Hindlimb muscle (tissue), 1 donor: ENCODE results near the gene TMEM232. TPM values are rescaled to one million over a fixed set of nuclear protein-coding genes. Genes with fewer than 3 reads are reported as not detected.
A peak's percentile ranks its signal among the peaks of the same experiment; 100 is the strongest.
"Not testable (repeated sequence)": the region's sequence is repeated elsewhere in the genome, so short reads cannot be mapped to it uniquely, and the experiment has no call there.

Experiments
- DNase-seq: peaks from one replicate; pipeline ENCODE4 v3.0.0-alpha.2; 2013
- polyA plus RNA-seq: library from polyadenylated mRNA; unstranded; fragments of 120-200 nt; gene quantifications from one replicate; pipeline ENCODE4 v1.2.1, GENCODE V29; 2013; ENCODE audit not compliant: insufficient read length

The TMEM232 gene
- polyA plus RNA-seq, 1 donor = 1.0 TPM

DNA sequence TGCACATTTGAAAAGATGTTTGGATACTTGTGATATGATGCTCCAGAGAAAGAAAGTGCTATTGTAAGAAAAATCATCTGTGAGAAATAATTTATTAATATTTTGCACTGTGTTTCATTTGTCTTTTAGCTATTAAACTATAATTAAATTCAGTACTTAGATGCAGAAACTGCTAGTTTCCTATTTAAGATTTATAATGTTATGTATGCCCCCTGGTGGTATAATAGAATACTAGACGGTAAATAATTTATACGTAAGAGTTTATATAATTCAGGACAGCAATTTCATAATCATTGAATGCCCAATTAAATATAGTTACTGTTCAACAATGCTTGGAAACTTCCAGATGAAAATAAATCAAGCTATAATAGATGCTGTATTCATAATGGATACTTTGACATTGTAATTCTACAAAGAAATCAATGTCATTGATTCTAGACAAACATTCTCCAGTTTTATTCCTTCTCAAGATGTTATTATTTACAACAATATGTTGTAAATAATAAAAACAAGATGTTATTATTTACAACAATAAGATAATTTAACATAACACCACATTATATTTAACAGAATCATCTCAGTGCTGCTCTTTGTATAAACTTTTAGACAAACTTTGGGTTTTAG, 101.0 kb downstream of the TMEM232 start:
- no peak for DNase-seq

DNA sequence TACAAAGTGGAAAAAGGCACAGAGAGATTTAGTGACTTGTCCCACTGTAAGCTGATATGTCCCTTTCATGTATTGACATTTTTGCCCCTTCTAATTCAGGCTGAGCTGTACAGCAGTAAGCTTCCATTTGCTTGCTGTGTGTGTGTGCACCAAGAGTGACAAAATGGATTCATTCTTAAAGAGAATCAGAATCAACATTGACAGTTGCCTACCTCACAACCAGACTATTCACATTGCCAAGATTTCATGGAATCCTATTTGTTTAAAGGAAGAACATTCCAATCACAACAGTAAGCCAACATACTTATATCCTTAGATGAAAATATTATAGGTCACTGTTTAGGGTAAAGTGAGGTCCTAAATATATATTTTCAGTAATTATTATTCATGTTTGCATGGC, 102.6 kb downstream of the TMEM232 start:
- DNase-seq = no peak

DNA sequence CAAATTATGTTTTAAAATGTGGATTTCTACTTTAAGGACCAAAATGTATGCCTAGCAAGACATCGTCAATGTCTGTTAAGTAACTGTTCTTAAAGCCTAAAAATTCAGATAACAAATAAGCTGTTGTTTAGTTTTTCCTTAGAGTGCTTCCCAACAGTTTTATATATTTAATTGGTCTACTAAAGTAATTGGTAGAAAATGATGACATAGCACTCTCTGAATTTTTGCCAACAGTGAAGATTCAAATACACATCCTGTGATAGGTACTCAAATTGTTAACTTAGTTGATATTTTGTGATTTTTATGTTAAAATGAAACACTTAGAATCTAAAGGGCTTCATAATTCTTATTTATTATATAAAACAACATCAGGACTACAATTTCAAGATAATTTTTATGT, 107.5 kb downstream of the TMEM232 start:
- DNase-seq = no peak

DNA sequence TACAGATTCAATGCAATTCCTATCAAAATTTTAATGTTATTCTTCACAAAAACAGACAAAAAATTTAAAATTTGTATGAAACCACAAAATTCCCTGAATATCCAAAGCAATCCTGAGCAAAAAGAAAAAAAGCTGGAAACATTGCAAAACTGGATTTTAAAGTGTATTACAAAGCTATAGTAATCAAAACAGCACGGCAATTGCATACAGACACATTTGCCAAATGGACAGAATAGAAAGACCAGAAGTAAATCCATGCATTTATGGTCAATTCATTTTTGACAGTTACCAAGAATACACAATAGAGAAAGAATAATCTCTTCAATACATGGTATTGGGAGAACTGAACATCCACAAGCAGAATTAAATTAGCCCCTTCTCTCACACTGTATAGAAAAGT, 110.5 kb downstream of the TMEM232 start:
- DNase-seq = no peak

DNA sequence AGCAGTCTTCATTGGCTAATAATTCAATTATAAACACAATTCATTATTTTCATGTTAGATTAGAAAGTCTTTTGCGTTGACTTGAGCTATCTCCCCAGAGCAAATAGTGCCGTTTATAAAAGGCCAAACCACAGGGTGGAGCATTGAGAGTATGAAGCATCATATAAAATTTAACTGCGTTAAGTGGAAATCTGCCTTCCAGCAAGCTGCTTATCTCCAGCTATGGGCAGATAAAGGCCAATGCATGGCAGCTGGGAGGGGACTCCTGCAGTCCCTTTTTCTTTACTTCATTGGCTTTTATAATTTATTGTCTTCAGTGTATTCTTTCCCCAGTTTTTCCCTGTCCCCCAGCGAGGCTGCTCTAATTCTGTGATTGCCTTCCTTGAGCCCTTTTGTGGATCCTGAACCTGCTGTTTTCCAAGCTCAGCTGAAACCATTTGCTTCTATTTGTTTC, 113.7 kb downstream of the TMEM232 start:
- DNase-seq = no peak

DNA sequence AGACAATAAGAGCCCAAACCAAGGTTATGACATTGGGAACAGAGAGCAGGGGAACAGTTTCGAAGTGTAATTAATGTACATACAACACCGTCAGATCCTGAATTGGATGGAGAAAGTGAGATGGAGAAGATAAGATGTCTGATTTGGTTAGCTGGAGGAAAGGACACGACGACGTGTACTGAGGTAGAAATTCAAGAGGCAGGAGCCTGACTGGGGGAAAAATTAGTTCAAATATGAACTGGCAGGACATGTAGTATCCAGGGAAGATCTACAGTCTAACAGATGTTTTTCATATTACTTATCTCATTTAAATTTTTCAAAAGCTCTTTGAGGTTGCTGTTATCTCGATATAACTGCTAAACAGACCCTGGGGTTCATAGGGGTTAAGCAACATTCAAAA, 114.7 kb downstream of the TMEM232 start:
- DNase-seq = no peak

DNA sequence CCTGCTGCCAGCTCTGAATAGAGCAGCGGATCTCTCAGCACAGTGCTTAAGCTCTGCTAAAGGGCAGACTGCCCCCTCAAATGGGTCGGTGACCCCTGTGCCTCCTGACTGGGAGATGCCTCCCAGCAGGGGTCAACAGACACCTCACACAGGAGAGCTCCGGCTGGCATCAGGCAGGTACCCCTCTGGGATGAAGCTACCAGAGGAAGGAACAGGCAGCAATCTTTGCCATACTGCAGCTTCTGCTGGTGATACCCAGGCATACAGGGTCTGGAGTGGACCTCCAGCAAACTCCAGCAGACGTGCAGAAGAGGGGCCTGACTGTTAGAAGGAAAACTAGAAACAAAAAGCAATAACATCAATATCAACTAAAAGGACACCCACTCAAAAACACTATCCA, 131.6 kb downstream of the TMEM232 start:
- no peak for DNase-seq

DNA sequence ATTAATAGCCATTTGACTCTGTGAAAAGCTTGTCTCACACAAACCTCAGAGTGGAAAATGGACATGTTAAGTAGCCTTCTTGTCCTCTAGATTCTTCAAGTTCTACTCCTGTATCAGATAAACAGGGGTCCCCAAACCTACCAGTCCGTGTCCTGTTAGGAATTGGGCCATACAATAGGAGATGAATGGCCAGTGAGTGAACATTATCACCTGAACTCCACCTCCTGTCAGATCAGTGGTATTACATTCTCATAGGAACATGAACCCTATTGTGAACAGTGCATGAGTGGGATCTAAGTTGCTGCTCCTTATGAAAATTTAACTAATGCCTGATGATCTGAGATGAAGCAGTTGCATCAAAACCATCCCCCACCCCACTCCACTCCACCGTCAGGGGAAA, 136.3 kb downstream of the TMEM232 start:
- peak; percentile 6 for DNase-seq

DNA sequence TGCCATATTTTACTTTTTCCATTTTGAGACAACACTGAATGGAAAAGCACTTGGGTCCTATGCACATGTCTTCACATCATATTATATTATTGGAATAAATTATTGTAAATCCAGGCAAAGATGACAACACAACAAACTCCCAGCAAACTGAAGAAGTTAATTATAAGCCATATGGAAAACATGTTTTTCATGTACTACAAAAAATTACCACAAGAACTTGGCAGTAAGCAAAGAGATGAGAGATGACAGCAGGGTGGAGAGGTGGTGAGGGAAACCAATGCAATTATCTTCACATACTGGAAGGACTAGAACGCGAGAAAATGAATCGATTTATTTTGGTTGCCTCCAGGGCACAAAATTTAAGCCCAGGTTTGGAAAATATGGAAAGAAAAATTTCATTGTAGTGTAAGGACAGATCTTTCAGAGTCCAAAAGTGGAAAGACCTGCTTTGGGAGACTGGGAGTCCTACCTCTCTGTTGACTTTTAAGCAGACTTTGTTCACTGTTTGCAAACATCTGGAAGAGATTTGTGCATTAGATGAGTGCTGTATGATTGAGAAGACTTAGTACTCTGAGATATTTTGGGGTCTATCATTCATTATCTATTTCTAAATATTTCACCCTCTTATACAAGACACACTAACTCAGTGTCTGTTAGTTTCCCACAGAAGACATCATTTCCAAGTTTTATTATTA, 138.0 kb downstream of the TMEM232 start:
- no peak for DNase-seq

DNA sequence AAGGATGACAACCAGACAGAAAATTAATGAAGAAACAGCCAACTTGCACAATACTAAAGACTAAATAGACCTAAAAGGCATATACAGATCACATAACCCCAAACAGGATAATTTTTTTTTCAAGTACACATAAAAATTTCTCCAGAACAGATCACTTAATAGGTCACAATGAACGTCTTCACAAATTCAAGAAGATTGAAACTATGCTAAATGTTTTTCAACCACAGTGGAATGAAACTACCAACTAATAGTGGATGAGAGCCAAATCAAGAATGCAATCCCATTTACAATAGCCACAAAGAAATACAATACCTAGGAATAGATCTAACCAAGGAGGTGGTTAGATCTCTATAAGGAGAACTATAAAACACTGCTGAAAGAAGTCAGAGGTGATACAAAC, 145.8 kb downstream of the TMEM232 start:
- no peak for DNase-seq

DNA sequence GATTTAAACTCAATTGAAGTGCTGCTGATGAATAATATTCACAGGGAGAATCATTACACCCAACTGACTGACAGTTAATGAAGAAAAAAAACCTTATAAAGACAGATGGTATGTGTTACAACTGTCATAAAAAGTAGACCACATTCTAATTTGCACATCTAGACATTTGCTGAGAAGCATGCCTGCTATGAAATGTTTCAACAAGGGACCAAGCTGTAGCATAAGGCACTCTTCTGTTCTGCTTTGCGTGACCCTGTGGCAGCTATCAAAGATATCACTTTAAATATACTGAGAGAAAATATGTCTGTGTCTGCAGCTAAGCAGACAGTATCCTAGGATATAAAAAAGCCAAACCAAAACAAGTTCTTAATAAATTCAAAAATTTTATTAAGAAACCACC, 153.7 kb downstream of the TMEM232 start:
- DNase-seq = no peak

DNA sequence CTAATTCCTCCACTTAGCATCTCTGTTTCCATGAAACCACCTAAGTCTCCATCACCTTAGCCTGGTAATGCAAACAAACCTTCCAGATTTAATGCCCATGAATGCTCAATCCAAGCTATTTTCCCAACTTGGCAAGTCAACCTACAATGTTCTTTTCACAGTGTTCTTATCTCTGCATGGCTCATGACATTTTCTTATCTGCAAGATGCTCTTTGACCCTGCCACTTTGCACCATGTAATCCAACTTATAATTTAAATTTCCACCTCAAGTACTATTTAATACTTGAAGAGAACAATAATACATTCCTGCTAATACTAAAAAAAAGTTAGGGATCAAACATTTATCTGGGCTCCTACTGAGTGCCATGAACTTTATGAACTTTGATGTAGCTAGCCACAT, 164.3 kb downstream of the TMEM232 start:
- no peak for DNase-seq

DNA sequence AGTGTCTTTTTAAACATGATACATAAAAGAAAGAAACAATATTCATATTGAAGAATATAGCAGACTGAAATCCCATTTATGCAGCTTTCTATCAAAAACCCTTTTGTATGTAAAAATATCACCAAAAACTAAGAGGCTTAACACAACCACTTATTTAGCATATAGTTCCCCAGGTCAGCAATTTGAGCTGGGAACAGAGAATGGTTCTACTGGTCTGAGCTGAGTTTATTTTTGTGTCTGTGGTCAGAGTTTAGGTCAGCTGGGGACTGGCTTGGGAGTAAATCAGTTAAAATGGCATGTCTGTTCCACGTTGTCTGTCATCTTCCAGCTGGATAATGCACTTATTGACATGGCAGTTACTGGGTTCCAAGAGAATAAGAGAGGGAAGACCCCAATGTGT, 165.0 kb downstream of the TMEM232 start:
- DNase-seq = no peak

DNA sequence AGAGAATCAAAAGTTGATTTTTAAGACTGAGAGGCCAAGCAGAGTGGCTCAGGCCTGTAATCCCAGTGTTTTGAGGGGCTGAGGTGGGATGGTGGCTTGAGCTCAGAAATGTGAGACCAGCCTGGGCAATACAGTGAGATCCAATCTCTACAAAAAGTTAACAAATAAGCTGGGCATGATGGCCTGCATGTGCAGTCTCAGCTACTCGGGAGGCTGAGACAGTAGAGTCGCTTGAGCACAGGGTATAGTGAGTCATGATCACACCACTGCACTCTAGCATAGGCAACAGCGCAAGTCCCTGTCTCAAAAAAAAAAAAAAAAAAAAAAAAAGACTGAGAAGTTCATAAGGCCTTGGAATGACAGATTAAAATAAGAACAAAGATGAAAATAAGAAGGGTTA, 177.2 kb downstream of the TMEM232 start:
- no peak for DNase-seq

DNA sequence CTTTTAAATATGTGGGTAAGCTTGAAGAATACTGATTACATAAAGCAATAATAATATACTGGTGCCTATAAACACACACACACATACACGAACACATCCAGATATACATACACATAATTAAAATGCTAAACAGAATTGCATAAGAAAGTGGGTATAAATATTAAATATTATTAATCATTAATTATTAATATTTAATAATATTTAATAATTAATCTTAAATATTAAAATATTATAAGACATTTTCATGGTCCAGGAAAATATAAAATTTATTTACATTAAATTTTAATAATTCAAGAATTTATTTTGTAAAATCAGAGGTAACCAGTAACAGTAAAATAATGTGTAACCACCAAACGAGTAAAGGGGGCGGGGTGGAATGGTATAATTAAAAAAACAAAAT, 178.3 kb downstream of the TMEM232 start:
- no peak for DNase-seq

DNA sequence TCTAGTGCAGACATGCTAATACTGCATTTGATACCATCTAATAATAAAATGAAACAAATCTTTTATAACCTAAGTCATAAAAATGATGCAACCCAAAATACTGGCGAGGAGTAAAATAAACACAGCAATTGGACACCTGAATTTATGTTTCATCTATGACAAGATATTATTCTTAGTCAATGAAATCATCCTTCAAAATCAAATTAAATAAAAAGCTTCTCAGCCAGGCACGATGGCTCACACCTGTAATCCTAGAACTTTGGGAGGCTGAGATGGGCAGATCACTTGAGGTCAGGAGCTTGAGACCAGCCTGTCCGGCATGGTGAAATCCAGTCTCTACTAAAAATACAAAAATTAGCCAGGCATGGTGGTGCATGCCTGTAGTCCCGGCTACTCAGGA, 179.0 kb downstream of the TMEM232 start:
- no peak for DNase-seq

DNA sequence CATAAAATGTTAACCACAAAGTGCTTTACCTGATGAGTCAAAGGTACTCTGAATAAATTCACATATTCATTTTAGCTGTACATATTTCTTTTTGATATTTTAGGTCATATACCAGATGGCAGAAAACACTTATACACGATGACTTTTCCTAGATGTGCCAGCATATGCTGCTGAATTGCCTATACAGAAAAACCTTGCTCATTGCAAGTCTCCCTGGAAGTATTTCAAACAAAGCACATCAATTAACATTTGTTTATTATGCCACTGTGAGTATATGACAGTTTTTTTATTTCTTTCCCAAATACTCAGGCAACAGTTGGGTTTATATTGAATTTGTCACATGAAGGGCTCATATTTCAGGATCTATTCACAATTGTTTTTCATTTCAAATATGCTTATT, 180.8 kb downstream of the TMEM232 start:
- DNase-seq = no peak

DNA sequence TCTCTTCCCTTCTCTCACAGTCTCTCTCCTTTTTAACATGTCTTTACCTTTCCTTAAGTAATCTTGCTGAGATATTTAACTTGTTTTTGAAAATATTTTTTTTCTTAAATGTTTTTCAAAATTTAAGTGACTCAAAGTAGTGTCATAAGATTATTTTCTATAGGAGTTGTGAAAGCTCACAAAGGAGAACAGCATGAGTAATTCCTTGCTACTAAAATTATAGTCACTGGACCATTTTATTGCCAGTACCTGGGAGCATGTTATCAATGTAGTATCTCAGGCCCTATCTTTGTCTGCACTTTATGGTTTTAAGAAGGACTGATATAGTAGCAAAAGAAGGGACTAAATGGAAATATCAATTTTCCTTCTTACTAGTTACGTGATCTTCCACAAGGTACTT, 181.9 kb downstream of the TMEM232 start:
- DNase-seq = no peak

DNA sequence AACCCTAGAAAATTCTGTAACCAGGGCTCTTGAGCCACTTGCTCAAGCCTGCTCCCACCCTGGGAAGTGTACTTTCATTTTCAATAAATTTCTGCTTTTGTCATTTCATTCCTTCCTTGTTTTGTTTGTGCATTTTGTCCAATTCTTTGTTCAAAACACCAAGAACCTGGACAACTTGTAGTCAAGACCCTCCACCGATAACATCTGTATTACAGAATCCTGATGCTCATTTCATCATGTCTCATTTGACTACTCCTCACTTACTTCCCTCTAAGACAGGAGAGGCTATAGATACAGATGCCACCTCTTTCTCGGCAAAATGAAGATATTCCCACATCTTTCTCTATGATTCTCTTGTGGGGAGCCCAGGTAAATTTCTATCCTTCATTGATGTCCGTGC, 183.5 kb downstream of the TMEM232 start:
- DNase-seq = no peak

DNA sequence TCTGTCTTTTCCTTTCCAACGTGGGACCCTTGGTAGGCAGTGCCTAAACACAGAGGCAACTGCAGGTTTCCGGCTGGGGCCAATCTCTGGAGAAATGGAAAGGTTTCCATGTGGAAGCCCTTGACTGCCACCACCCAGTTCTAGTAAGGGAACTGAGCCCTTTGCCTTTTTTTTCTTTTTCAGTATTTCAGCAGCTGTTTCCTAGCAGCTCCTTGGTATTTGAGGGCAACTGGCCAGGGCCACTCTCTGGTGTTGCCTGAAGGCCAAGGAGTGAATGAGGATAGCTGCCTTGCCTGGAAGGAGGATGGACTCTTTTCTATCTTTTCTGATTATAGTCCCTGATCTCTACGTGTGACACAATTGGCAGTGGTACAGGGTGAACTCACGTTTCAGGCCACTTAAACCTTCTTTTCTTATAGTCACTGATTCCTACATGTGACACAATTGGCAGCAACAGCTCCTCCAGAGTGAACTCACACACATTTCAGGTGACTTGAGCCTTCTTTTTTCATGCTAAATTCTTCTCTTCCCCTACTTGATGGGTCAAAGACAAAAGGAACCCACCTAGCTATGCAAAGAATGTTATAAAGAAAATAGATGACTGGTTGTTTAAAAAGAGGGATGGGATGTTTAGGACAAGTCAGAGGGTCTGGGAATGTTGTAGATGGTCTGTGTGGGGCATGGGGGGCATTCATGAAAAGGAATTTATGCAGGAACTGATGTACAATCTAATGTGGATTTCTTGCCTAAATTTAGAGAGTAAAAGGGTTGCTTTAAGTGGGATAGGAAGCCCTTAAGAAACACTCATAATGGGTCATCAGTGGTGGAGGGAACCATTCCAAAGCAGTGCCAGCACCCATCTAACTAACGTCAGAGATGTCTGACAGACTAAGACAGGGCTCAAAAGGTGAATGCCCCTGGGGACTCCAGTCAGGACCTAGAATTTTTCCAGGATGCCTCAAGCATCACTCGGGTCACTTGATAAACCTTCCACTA, 190.1 kb downstream of the TMEM232 start:
- peak; percentile 1 for DNase-seq

DNA sequence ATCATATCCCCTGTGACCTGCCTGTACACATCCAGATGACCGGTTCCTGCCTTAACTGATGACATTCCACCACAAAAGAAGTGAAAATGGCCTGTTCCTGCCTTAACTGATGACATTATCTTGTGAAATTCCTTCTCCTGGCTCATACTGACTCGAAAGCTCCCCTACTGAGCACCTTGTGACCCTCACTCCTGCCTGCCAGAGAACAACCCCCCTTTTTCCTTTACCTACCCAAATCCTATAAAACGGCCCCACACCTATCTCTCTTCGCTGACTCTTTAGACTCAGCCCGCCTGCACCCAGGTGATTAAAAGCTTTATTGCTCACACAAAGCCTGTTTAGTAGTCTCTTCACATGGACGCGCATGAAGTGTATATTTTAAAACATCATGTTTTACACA, 191.3 kb downstream of the TMEM232 start:
- not testable (repeated sequence) for DNase-seq

DNA sequence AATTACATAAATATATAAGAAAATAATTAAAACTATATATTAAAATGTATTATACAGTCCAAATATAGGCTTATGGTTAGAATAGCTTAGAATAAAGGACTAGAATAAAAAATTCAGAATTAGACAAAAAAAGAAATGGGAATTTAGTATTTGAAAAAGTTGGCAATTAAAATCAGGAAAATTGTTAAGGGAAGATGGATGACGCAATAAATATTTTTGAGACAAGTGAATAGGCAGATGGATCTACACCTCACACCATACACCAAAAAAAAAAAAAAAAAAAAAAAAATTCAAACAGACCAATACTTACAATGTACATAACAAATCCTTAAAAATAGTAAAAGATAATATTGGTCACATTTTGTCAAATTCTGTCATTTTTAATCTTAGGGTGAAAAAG, 200.7 kb downstream of the TMEM232 start:
- no peak for DNase-seq

DNA sequence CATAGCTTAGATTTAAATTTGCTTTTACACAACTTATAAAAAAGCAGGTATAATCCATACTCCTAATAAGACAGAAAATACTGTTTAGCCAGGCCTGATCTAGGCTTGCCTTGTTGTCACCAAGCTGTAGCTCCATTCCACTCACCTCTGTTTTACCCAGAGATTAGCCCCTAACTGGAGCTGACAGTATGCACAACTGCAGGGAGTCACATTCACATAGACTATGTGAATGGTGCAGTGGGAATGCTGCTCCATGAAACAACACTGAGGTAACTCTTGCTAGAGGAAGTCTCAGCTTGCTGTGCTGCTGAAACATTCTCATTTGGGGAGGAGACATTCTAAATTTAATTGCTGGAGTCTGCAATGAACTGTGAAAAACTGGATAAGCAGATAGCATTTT, 209.1 kb downstream of the TMEM232 start:
- no peak for DNase-seq
